Liver (tissue), 3 donors: ENCODE results near the gene ZNF326.

ENCODE experiments used
- GABPA ChIP-seq, 2 donors: IDR thresholded peaks in 1 of 2; conservative IDR thresholded peaks in 1 of 2; 2 replicates each; pipeline ENCODE4 v1.6.1; 2016; ENCODE audit warnings: antibody characterized with exemption in 2 of 2, mild to moderate bottlenecking in 1 of 2, moderate library complexity in 1 of 2
- HNF4G ChIP-seq: IDR thresholded peaks from 2 replicates; pipeline ENCODE4 v1.6.1; 2016; ENCODE audit warnings: antibody characterized with exemption
- RAD21 ChIP-seq, 2 donors: IDR thresholded peaks; 2 replicates each; pipeline ENCODE4 v1.6.1; 2016; ENCODE audit warnings: antibody characterized with exemption in 2 of 2, mild to moderate bottlenecking in 2 of 2
- SP1 ChIP-seq: IDR thresholded peaks from 2 replicates; pipeline ENCODE4 v1.6.1; 2018; ENCODE audit warnings: antibody characterized with exemption, mild to moderate bottlenecking
- TAF1 ChIP-seq: conservative IDR thresholded peaks from 2 replicates; pipeline ENCODE4 v1.6.1; 2016; ENCODE audit warnings: antibody characterized with exemption, mild to moderate bottlenecking
- TF ChIP-seq, protein P1 (sequence below): fragments of 150-350 bp; IDR thresholded peaks from 2 replicates; pipeline ENCODE4 v1.5.1; 2017; ENCODE audit warnings: improper control_type of control experiment, low read depth, low read length; ENCODE audit not compliant: missing input control
- TF ChIP-seq, protein P2 (sequence below): IDR thresholded peaks from 2 replicates; pipeline ENCODE4 v1.6.1; 2016; ENCODE audit warnings: antibody characterized with exemption
- donor health status: healthy.
- donor health status: healthy.

DNA sequence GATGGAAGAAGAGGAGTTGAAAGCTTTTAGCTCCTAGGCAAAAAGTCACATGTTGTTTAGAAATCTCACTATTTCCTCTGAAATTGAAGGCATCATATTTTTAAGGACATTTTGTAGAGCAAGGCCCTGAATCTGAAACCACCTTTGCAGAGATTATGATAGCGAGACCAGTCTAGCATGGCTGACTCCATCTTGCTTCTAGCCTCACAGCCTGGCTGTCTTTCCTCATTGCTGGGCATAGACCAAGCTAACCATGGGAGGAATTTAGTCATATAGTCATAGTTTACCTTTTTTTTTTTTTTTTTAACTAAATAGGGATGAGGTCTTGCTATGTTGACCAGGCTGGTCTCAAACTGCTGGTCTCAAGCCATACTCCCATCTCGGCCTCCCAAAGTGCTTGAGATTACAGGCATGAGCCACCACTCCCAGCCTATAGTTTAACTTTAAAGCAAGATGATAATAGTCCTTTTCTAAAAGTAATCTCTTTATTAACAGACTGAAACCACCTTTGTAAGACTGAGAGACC, 42.2 kb upstream of the ZNF326 start:
- TF ChIP-seq, protein P1, sequence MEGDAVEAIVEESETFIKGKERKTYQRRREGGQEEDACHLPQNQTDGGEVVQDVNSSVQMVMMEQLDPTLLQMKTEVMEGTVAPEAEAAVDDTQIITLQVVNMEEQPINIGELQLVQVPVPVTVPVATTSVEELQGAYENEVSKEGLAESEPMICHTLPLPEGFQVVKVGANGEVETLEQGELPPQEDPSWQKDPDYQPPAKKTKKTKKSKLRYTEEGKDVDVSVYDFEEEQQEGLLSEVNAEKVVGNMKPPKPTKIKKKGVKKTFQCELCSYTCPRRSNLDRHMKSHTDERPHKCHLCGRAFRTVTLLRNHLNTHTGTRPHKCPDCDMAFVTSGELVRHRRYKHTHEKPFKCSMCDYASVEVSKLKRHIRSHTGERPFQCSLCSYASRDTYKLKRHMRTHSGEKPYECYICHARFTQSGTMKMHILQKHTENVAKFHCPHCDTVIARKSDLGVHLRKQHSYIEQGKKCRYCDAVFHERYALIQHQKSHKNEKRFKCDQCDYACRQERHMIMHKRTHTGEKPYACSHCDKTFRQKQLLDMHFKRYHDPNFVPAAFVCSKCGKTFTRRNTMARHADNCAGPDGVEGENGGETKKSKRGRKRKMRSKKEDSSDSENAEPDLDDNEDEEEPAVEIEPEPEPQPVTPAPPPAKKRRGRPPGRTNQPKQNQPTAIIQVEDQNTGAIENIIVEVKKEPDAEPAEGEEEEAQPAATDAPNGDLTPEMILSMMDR = no peak
- TF ChIP-seq HNF4G = no peak
- TF ChIP-seq RAD21 (IDR thresholded peaks at IDR 0.05) = no peak
- no peak for TF ChIP-seq TAF1
- no peak for TF ChIP-seq GABPA (IDR thresholded peaks at IDR 0.05 in 1 of 2, conservative IDR thresholded peaks at IDR 0.05 in 1 of 2)
- TF ChIP-seq SP1 = no peak
- TF ChIP-seq, protein P2, sequence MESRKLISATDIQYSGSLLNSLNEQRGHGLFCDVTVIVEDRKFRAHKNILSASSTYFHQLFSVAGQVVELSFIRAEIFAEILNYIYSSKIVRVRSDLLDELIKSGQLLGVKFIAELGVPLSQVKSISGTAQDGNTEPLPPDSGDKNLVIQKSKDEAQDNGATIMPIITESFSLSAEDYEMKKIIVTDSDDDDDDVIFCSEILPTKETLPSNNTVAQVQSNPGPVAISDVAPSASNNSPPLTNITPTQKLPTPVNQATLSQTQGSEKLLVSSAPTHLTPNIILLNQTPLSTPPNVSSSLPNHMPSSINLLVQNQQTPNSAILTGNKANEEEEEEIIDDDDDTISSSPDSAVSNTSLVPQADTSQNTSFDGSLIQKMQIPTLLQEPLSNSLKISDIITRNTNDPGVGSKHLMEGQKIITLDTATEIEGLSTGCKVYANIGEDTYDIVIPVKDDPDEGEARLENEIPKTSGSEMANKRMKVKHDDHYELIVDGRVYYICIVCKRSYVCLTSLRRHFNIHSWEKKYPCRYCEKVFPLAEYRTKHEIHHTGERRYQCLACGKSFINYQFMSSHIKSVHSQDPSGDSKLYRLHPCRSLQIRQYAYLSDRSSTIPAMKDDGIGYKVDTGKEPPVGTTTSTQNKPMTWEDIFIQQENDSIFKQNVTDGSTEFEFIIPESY = no peak
